DOHH2 (cell line): ENCODE data around the gene POLK.

ENCODE experiments used
- CTCF ChIP-seq: fragments of 200-600 bp; sonication (generic); IDR thresholded peaks from one replicate; pipeline ENCODE4 v1.5.1; 2014; ENCODE audit warnings: antibody characterized with exemption, mild to moderate bottlenecking, low read depth, low read length; ENCODE audit not compliant: poor library complexity, severe bottlenecking
- EZH2phosphoT487 ChIP-seq: fragments of 200-600 bp; sonication (generic); IDR thresholded peaks from 2 replicates; pipeline ENCODE4 v1.6.1; 2017; ENCODE audit warnings: borderline replicate concordance, mild to moderate bottlenecking, antibody characterized with exemption, low read length, moderate library complexity, mixed read lengths

- no peak for TF ChIP-seq CTCF
- no peak for TF ChIP-seq EZH2phosphoT487
Observed at GRCh38 chr5:75484605-75485004, 27.1 kb upstream of the POLK start.
